VCaP (cell line): ENCODE data around the gene NPIPB9.
A peak's percentile ranks its signal among the peaks of the same experiment; 100 is the strongest.
"Not testable (repeated sequence)": the region's sequence is repeated elsewhere in the genome, so short reads cannot be mapped to it uniquely, and the experiment has no call there.

Source experiments
- H3K27ac ChIP-seq: fragments of 450-650 bp; 2 replicates; pipeline ENCODE4 v1.5.1; 2017
- TF ChIP-seq, protein P1 (sequence below): fragments of 450-650 bp; conservative IDR thresholded peaks from 2 replicates; pipeline ENCODE4 v1.5.1; 2017; ENCODE audit warnings: mild to moderate bottlenecking, moderate library complexity

The NPIPB9 gene

DNA sequence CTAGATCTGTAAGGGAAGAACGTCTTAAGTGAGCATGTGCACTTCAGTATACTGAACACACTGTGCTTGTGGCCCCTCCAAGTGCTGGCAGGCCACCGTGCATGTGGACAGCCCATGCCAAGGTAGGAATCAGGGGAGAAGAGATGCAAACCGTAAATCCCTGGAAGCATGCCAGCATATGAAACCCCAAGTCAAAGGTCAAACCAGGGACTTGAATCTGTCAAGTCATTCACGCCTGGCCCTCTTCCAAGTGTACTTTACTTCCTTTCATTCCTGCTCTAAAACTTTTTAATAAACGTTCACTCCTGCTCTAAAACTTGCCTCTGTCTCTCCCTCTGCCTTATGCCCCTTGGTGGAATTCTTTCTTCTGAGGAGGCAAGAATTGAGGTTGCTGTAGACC lies 68.4 kb downstream of the NPIPB9 start:
- H3K27ac ChIP-seq: no peak overlapping the region
- TF ChIP-seq, protein P1, sequence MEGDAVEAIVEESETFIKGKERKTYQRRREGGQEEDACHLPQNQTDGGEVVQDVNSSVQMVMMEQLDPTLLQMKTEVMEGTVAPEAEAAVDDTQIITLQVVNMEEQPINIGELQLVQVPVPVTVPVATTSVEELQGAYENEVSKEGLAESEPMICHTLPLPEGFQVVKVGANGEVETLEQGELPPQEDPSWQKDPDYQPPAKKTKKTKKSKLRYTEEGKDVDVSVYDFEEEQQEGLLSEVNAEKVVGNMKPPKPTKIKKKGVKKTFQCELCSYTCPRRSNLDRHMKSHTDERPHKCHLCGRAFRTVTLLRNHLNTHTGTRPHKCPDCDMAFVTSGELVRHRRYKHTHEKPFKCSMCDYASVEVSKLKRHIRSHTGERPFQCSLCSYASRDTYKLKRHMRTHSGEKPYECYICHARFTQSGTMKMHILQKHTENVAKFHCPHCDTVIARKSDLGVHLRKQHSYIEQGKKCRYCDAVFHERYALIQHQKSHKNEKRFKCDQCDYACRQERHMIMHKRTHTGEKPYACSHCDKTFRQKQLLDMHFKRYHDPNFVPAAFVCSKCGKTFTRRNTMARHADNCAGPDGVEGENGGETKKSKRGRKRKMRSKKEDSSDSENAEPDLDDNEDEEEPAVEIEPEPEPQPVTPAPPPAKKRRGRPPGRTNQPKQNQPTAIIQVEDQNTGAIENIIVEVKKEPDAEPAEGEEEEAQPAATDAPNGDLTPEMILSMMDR: no peak

- H3K27ac ChIP-seq: not testable (repeated sequence)
These were observed 69.0 kb downstream of the NPIPB9 start for GRCh38 chr16:28820546-28820945.

DNA sequence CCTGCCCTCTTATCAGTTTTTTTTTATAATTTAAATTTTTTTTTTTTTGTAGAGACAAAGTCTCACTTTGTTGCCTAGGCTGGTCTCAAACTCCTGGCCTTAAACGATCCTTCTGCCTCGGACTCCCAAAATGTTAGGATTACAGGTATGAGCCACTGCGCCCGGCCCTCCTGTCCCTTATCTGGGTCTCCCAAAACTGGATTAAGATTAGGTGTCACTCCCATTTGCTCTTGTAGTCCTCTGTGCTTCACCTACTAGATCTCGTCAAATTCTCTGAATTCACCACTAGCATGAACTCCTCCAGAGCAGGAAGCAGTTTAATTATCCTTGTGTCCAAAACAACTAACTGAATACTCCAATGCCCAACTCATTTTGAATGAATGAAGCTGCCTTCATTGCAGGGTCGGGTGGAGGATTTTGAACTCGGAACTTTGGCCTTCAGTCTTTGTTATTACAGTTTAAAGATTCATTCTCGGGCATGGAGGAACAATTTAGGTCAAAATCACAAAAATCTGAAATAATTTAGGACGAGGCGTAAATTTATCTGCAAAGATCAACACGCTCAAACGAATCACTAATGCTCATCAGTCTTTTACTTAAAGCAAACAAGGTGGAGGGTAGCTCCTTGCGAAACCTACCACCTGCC lies 70.4 kb downstream of the NPIPB9 start:
- TF ChIP-seq, protein P1: no peak
- H3K27ac ChIP-seq: peak overlapping the region; percentile 97
